Stimulated activated naive CD4-positive, alpha-beta T cell treated with Interleukin-2 at 50 U/mL for 16 hours (primary cell): ENCODE data around the gene NNT.
A peak's percentile ranks its signal among the peaks of the same experiment; 100 is the strongest.
"Not testable (repeated sequence)": the region's sequence is repeated elsewhere in the genome, so short reads cannot be mapped to it uniquely, and the experiment has no call there.

Source experiments
- DNase-seq: peaks from one replicate; lab custom pipeline; 2025; lab: John Stamatoyannopoulos, UW

NNT gene

GRCh38 chr5:43602461-43603343 is at the start of gene NNT:
Gene NNT (plus strand): TSS chr5:43603180. CDS start chr5:43609196, 6,016 bp downstream.
- DNase-seq: peak; percentile 72

DNA sequence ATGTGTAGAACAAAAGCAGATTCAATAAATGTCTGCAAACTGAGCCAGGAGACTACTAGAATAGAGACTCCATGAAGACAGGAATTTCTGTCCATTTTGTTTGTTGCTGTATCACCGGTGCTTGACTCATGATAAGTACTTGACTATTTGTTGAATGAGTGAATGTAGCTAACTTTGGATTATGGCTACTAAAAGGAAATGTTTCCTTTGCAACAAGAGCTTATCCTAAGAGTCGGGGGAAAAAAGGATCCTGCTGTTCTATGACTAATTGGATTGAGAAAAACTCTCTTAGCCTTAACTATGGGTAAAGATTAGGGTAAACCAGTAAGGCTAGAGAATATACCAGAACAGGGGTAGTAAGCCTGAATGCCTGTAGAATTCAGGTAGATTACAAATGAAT is 49.6 kb upstream of the NNT start:
- DNase-seq: no peak

DNA sequence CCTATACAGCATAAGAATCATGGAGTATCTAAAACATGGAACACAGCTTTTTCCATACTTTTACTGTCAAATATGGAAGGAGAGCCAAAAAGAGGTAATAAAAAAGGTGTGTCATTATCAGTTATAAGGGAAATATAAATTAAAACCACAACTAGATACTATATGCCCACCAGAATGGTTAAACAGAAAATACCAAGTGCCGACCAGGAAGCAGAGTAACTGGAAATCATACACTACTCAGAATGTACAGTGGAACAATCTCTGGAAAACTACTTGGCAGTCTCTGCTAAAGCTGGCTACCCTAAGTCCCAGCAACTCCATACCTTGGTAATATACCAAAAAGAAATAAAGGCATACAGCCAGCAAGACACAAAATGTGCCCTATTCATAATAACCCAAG is 48.5 kb upstream of the NNT start:
- no peak for DNase-seq

DNA sequence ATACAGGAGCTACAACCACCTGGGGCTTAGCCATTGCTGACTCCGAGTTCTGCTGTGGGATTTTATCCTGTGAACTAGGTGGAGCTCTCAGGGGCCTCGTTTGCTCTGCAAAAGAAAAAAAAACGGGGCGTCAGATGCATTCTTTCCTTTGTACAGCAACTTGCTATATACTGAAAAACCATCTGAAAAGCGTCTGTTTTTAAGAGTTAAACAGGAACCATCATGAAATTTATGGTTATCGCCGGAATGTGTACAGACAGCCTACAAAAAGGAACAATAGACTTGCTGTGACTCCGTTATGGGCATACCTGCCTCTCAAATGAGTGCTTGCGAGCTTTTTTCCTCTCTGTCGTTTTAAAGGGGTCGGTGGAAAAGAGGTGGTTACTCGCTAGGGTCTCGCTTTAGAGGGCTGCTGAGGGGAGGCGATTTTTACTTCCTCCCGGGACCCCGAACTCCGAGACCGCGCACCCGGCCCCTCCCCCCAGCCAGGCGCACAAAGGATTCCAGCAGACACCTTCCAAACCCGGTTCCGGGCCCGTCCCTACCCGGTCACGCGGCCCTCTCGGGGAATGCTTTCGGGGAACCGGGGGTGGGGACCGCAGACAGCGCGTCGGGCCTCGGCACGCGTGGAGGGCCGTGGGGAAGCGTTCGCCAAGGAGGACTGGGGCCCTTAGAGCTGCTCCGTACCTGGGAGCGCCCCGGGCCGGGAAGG is 46.9 kb upstream of the NNT start:
- DNase-seq: peak; percentile 41

GRCh38 chr5:43556607-43556856 is 46.4 kb upstream of the NNT start:
- DNase-seq: not testable (repeated sequence)

GRCh38 chr5:43556857-43557542 is 46.0 kb upstream of the NNT start, which contains the start of gene PAIP1:
Gene PAIP1 (minus strand): TSS chr5:43557077. CDS start chr5:43556846, 231 bp downstream.
- peak; percentile 83 for DNase-seq

DNA sequence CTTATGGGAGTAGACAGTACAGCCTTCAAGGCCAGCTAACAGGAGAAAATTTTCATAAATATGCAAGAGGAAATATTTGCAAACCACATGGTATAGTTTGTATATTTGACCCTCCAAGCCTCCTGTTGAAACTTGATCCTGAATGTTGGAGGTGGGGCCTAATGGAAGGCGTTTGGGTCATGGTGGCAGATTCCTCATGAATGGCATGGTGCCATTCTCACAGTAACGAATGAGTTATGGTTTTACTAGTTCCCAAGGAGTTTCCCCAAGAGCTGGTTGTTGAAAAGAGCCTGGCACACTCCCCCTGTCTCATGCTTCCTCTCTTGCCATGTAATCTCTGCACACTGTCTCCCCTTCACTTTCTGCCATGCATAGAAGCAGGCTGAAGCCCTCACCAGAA is 42.9 kb upstream of the NNT start:
- DNase-seq: no peak

DNA sequence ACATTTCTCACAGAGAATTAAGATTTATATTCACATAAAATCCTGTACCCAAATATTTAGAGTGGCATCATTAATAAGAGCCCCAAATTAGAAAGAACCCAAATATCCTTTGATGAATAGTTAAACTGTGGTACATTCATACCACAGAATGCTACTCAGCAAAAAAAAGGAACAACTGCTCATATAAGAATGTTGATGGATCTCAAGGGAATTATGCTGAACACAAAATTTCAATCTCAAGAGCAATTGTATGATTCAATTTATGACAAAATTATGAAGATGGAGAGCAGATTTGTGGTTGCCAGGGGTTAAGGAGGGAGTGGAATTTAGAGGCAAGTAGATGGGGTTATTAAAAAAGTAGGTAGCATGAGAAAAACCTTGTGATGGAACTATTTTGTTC is 41.6 kb upstream of the NNT start:
- DNase-seq: no peak

DNA sequence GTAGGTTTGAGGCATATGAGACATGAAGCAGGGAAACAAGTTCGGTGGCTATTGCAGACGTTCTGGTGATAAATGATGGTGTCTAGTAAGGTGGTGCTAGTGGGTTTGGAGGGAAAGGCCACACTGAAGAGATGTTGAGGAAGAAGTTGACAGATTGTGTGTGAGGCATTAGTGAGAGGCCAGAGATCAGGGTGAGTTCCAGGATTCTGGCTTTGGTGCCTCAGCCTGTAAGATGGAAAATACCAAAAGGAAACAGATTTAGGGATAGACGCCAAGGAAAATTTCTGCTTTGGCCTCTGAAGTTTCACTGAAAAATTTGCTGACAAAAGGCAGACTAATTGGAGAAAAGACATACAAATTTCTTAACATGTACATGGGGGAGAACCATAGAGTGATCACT is 39.7 kb upstream of the NNT start:
- DNase-seq: no peak

GRCh38 chr5:43564289-43564850 is 38.6 kb upstream of the NNT start:
- DNase-seq: no peak

GRCh38 chr5:43565043-43565442 is 37.9 kb upstream of the NNT start:
- no peak for DNase-seq

GRCh38 chr5:43567967-43568366 is 35.0 kb upstream of the NNT start:
- no peak for DNase-seq

GRCh38 chr5:43569236-43569746 is 33.7 kb upstream of the NNT start:
- no peak for DNase-seq

DNA sequence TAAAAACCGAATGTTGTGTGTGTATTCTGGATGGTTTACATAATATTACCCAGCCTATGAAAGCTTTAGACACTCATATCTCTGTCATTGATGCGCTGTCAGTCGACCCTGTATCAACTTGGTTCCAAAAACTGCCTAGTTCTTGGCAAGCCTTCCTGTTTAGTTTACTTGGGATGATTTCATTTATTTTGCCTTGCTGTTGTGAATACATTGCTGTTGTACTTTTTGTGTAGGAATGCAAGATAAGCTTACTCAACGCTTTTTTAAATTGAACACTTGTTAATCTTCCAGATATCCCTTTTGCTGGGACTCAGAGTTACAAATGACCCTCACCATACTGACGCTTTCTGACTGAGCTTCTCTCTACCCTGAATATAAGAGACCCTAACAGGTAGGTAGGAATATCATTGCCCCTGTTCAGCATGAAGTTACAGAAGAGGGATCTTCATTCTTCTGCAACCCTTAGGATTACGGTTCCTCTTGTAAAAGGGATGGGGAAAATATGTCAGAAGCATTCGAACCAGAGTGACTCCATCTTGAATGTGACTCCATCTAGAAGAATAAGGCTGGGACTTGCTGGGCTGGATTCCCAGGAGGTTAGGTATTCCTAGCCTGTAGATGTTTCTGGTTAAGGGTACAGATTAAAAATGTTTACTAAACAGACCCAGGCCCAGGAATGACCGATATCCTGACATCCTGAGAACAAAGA is 32.4 kb upstream of the NNT start:
- DNase-seq: no peak

DNA sequence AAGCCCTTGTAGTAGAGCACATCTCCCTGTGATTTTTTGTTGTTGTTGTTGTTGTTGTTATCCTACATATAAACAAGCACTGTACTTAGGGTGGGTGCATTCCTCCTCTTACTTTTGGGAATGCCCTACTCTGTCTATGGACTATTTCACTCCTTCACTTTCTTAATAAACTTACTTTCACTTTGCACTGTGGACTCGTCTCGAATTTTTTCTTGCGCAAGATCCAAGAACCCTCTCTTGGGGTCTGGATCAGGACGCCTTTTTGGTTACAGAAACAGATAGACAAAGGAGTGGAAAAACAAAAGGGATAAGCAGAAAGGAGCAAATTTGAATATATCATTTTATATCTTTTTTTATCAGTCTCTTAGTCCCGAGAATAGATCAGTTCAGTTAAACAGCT is 31.7 kb upstream of the NNT start:
- no peak for DNase-seq

GRCh38 chr5:43572357-43572756 is 30.6 kb upstream of the NNT start:
- no peak for DNase-seq

DNA sequence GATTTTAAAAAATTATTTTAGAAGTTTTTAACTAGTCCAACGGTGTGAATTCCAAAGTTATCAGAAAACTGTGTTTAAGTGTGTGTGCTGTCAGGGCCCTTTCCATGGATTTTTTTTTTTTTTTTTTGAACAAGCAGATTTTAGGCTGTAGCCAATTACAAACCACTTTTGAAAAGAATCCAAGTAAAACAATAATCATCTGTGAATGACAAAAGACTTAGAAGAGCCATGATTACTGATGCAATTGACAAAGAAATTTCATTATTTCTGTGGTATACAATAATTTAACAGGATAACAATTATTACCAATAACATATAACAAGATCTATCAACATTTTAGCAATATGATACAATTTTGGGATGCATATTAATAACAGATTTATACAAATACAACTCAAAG is 29.9 kb upstream of the NNT start:
- no peak for DNase-seq

GRCh38 chr5:43580402-43581210 is 22.4 kb upstream of the NNT start:
- not testable (repeated sequence) for DNase-seq

DNA sequence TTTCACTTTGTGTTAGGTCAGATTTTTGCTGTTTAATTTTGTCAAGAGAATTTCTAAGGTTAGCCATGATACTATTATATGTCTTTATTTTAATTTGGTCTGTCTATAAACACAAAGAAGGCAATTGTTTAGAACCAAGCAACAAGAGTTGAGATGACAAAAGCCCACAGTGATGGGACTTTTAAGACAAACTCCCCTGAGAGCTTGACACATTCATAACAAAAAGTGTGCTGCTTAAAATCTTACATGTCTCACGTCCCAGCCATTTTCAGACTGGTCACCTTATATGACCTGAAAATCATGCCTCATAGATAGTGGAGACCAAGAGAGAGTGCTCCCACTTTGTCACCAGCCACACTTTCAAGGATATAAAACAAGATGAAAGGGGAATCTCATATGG is 21.6 kb upstream of the NNT start:
- DNase-seq: no peak

DNA sequence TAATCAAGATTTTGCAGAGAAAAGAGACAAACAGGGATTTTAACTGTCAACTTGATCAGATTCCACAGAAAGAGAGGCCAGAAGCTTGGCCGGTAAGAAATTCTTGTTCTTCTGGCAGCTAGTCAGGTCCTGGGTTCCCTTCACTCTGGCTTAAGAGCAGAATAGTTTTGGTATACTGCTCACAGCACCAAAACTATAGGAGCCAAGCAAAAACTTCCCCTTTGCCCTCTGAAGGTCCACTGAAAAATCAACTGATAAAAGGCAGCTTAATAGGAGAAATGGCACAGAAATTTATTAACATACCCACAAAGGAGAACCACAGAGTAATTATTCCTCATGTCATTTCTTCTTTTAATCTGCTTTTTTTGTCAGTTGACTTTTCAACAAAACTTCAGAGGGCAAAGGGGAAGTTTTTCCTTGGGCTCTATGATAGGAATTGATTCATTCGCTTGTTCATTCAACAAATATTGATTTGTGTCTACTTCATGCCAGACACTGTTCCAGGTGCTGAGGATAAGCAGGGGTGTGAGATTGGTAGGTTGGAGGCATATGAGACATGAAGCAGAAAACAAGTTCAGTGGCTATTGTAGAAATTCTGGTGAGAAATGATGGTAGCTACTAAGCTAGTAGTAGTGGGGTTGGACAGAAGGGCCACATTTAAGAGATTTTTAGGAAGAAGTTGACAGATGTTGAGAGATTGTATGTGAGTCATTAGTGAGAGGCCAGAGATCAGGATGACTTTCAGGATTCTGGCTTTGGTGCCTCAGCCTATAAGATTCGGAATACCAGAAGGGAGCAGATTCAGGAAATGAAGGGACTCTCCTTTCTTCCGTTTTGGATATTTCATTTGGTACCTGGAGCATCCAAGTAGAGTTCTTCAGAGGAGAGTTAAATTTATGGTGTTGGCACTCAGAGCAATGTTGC is 20.6 kb upstream of the NNT start:
- no peak for DNase-seq
